NCI-H146 (cell line): ENCODE results near the gene CRYBG3.
A peak's percentile ranks its signal among the peaks of the same experiment; 100 is the strongest.

Source experiments
- DNase-seq: peaks from one replicate; lab custom pipeline; 2025; lab: John Stamatoyannopoulos, UW

CRYBG3 gene

GRCh38 chr3:97974996-97975395 lies 153.2 kb downstream of the CRYBG3 start:
- DNase-seq = no peak

- no peak for DNase-seq
Observed at GRCh38 chr3:97975466-97975865, 153.7 kb downstream of the CRYBG3 start.

- no peak for DNase-seq
Observed at GRCh38 chr3:97979610-97980009, 157.8 kb downstream of the CRYBG3 start.

GRCh38 chr3:97981886-97982285 lies 160.1 kb downstream of the CRYBG3 start:
- DNase-seq = no peak

GRCh38 chr3:97983933-97984491 lies 162.2 kb downstream of the CRYBG3 start:
- no peak for DNase-seq

- no peak for DNase-seq
Observed at GRCh38 chr3:97987306-97987705, 165.5 kb downstream of the CRYBG3 start.

- DNase-seq = no peak
Observed at GRCh38 chr3:97988784-97989568, 167.2 kb downstream of the CRYBG3 start.

- DNase-seq = no peak
Observed at GRCh38 chr3:97990624-97991292, 168.9 kb downstream of the CRYBG3 start.

- DNase-seq = no peak
Observed at GRCh38 chr3:97991293-97991682, 169.5 kb downstream of the CRYBG3 start.

GRCh38 chr3:97992547-97993173 lies 170.8 kb downstream of the CRYBG3 start:
- peak; percentile 9 for DNase-seq

- DNase-seq = no peak
Observed at GRCh38 chr3:97993526-97993925, 171.7 kb downstream of the CRYBG3 start.

- no peak for DNase-seq
Observed at GRCh38 chr3:97994328-97994945, 172.6 kb downstream of the CRYBG3 start.
